Psoas muscle (tissue), 8 donors: ENCODE data around the gene PEDS1. TPM values are rescaled to one million over a fixed set of nuclear protein-coding genes. Genes with fewer than 3 reads are reported as not detected.
A peak's percentile ranks its signal among the peaks of the same experiment; 100 is the strongest.
"Not testable (repeated sequence)": the region's sequence is repeated elsewhere in the genome, so short reads cannot be mapped to it uniquely, and the experiment has no call there.

Source experiments
- ATAC-seq, 4 donors: fragments of 200-7000 bp; cut with Tn5 transposase; one replicate each; pipeline ENCODE4 v1.9.1; 2020; ENCODE audit warnings: moderate library complexity in 3 of 4, mild to moderate bottlenecking in 2 of 4
- DNase-seq, 2 donors: peaks; one replicate each; pipeline ENCODE4 v3.0.0-alpha.2; 2020
- H3K27ac ChIP-seq: fragments of 200-600 bp; one replicate; pipeline ENCODE4 v1.8.0; 2022
- H3K27me3 ChIP-seq, 3 donors: fragments of 200-600 bp in 1 of 3; one replicate each; pipeline versions ENCODE4 v1.6.1 to v1.8.0; 2013 to 2022; ENCODE audit warnings: low read length in 2 of 3, mild to moderate bottlenecking in 2 of 3, moderate library complexity in 1 of 3; ENCODE audit not compliant: insufficient read depth in 3 of 3
- H3K36me3 ChIP-seq, 2 donors: fragments of 200-600 bp in 1 of 2; one replicate each; pipeline versions ENCODE4 v1.6.1 to v1.8.0; 2013 to 2022; ENCODE audit warnings: low read depth in 1 of 2, mild to moderate bottlenecking in 1 of 2, moderate library complexity in 1 of 2; ENCODE audit not compliant: insufficient read depth in 1 of 2
- H3K4me1 ChIP-seq: fragments of 200-600 bp; one replicate; pipeline ENCODE4 v1.8.0; 2022
- H3K4me3 ChIP-seq: fragments of 200-600 bp; one replicate; pipeline ENCODE4 v1.8.0; 2022; ENCODE audit warnings: mild to moderate bottlenecking
- H3K9me3 ChIP-seq: fragments of 200-600 bp; one replicate; pipeline ENCODE4 v1.8.0; 2022
- WGBS, 3 donors: extraction: QIAGEN DNeasy Blood & Tissue Kit; methylation state at CpG; one replicate each; pipeline versions ENCODE4 v1.1.6 to v1.1.7; 2013; 5-methylcytosine and 5-hydroxymethylcytosine counted together
- intact Hi-C, 2 donors: fragments of 100-400 bp; cut with DNase I; formaldehyde crosslinking; loops; one replicate each; pipeline versions ENCODE4 v1.11.0 to v1.14.2; 2022
- polyA plus RNA-seq, 3 donors: library from polyadenylated mRNA; stranded (reverse); fragments of 200-250 nt; gene quantifications; one replicate each; pipeline ENCODE4 v1.2.3, GENCODE V29; 2013
- total RNA-seq, 4 donors: library from RNA; stranded (reverse); fragmentation: NEBNext Ultra II Directional in 2 of 4; extraction: Animal tissue kit (Norgen Biotek cat#: 25700) in 2 of 4; gene quantifications; one replicate each; pipeline versions ENCODE4 v1.2.1 to v1.2.4, GENCODE V29; 2021 to 2023
- TF ChIP-seq, protein P1 (sequence below): fragments of 200-600 bp; IDR thresholded peaks from one replicate; pipeline ENCODE4 v1.8.0; 2022; ENCODE audit warnings: antibody characterized with exemption
- donor health status: healthy with polysubstance abuse.
- donor health status: DM: no; HTN: no; CAD: no; lungs with moderate emphysema.
- donor health status: Bipolar disorder and iron deficiency.
- donor health status: healthy.
- donor health status: DM: yes; HTN: yes; CAD: no.
- donor health status: DM: no; HTN: no; CAD: no.
- donor health status: DM: no; HTN: no; CAD: no.
- donor health status: DM: yes; HTN: yes; CAD: no.

PEDS1 gene
- total and polyA plus RNA-seq, 7 donors, result 17.5 to 59.2 (median 40.2) TPM

DNA sequence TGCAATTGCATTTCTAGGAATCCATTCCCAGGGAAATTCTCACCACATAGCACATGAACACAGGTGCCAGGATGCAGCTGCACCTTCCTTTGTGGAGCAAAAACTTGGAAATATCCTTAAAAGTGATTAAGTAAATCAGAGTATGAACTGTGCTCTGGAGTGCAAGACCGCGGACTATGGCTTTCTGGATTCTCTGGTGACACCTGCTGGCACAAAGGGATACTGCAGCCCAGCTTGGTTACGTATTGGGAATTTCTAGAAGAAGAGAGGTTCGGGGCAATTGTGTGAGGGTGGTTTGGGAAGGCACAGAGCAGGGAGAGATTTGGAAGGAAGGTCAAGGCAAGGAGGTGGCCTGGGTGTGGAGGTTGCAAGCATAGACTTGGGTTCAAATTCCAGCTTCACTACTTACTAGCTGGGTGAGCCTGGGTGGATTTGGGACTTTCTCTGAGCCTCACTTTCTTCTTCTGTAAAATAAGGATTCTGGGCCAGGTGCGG lies 15.9 kb upstream of the PEDS1 start:
- H3K27ac ChIP-seq, result peak overlapping the region; percentile 42
- no peaks in the 10 kb centered on the region for H3K9me3 ChIP-seq
- WGBS, 3 donors, result 20 to 25% (median 23%) methylated on average over 5 of the region's 5 CpGs
- intact Hi-C loops, result loop anchor here (1.0 to 5.0 kb wide), 3 partner anchors 47 to 187 kb away; partner anchors contain the start of gene SNAI1 (in 1 of the 2)
- peaks cover 36% of the 10 kb centered on the region for H3K4me1 ChIP-seq
- TF ChIP-seq, protein P1, sequence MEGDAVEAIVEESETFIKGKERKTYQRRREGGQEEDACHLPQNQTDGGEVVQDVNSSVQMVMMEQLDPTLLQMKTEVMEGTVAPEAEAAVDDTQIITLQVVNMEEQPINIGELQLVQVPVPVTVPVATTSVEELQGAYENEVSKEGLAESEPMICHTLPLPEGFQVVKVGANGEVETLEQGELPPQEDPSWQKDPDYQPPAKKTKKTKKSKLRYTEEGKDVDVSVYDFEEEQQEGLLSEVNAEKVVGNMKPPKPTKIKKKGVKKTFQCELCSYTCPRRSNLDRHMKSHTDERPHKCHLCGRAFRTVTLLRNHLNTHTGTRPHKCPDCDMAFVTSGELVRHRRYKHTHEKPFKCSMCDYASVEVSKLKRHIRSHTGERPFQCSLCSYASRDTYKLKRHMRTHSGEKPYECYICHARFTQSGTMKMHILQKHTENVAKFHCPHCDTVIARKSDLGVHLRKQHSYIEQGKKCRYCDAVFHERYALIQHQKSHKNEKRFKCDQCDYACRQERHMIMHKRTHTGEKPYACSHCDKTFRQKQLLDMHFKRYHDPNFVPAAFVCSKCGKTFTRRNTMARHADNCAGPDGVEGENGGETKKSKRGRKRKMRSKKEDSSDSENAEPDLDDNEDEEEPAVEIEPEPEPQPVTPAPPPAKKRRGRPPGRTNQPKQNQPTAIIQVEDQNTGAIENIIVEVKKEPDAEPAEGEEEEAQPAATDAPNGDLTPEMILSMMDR, result peak; percentile 90
- no peak overlapping the region for H3K4me3 ChIP-seq
- peak; percentile 22 to 36 (median 29) for ATAC-seq
- DNase-seq, result peak; percentile 77 to 81
- no peaks in the 10 kb centered on the region for H3K27me3 ChIP-seq
- no peaks in the 10 kb centered on the region for H3K36me3 ChIP-seq

DNA sequence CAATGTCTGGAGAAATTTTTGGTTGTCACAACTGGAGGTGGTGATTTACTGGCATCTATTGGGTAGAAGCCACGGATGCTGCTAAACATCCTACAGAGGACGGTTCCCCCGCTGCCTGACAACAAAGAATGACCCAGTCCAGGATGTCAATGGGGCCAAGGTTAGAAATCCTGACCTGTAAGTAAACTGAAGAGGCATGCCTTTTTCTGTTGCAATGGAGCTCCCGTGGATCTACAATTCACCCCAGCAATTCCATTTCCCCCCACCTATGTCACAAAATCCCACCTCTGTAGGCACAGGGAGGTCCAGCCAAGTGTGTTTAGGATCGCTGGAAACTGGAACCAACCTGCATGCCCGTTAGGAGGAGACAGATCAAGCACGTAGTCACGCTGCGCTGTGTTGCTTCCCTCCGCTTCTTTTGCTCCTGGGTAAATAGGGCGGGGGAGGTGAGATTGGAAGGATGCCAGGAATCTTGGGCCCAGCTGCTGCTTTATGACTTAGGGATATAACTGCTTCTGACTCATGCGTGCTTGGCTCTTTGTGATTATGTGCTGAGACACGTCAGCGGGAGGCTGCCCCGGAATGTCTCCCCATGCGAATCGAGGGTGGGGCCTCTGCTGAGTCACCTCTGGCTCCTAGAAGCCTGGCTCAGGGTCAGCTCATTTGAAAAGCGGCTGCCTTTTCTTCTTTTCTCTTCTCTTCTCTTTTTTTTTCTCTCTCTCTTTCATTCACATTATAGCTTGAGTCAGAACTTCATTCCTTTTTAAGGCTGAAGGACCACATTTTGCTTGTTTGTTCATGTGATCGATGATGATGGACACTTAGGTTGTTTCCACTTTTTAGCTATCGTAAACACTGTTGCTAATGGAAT lies 12.4 kb upstream of the PEDS1 start:
- WGBS, 3 donors, result 2 to 3% (median 3%) methylated on average over 19 to 20 of the region's 20 CpGs
- TF ChIP-seq, protein P1, result no peak
- Histone ChIP-seq H3K9me3 (no peaks in the 10 kb centered on the region), H3K4me1 (peaks cover 39% of the 10 kb centered on the region), H3K27me3 (no peaks in the 10 kb centered on the region), H3K36me3 (no peaks in the 10 kb centered on the region), H3K4me3 (peak overlapping the region; percentile 54), H3K27ac (peak overlapping the region; percentile 92)
- DNase-seq, result peak; percentile 97 to 98
- peak; percentile 94 to 95 (median 95) for ATAC-seq
- intact Hi-C loops, result loop anchor here in 1 of 2 donors (5.0 kb wide), 1 partner anchor 184 kb away; the partner anchor contains the start of gene SNAI1

DNA sequence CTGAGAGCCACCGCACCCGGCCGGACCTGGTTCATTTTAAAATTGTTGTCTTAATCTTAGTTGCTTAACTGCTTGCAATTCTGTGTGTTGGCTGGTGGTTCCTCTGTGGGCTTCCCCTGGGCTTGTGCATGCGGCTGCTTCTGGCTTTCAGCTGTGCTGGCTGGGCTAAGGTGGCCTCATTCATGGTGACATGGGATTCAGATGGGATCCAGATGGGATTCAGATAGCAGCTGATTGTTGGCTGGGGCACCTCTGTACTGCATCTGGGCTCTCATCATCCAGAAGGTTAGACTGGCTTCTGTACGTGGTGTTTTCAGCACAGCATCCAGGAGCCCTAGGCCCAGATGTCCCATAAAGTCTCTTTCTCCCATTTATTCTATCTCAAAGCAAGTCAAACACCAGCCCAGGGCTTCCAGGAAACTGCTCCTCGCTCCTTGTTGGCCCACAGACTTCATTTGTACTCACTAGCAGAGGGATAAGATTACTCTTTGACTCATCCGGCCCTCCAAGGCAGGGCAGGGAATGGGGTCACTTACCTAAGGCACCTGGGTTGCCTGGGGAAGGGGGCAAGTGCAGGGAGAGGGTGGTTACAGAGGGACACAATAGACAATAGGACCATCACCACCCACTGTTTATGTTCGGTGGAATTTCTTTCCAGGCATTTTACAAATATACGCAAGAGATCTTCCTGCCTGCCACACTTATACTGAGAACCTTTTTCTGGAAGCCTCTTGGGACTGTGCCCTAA lies 10.2 kb upstream of the PEDS1 start:
- Histone ChIP-seq H3K27ac (peak overlapping the region; percentile 92), H3K9me3 (no peaks in the 10 kb centered on the region), H3K4me1 (peaks cover 34% of the 10 kb centered on the region), H3K4me3 (no peak overlapping the region), H3K27me3 (no peaks in the 10 kb centered on the region), H3K36me3 (no peaks in the 10 kb centered on the region)
- TF ChIP-seq, protein P1, result no peak
- ATAC-seq (peak; percentile 64 to 75 (median 72)), DNase-seq (peak; percentile 68 to 86)
- WGBS, 3 donors, result 50 to 55% (median 54%) methylated on average over 9 of the region's 9 CpGs
- intact Hi-C loops, result loop anchor here in 1 of 2 donors (1.0 kb wide), 1 partner anchor 14 kb away; no protein-coding TSS in a partner anchor

DNA sequence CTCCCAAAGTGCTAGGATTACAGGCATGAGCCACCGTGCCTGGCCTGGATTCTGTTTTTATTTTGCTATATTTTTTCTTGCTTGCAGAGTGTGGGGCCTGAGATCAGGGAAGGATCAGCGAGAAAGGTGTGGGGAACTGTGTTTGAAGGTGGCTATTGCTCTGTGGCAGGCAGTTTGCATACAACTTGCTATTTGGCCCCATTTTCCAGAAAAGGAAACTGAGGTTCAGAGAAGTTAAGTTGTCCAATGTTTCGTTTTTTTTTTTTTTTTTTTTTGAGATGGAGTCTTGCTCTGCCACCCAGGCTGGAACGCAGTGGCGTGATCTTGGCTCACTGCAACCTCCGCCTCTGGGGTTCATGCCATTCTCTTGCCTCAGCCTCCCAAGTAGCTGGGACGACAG lies 8.0 kb upstream of the PEDS1 start:
- ATAC-seq, intact Hi-C loops: not testable (repeated sequence)

More for the DNA sequence above, 8.0 kb upstream of the PEDS1 start:
- H3K27ac ChIP-seq, H3K27me3 ChIP-seq, DNase-seq, H3K9me3 ChIP-seq, H3K4me3 ChIP-seq, H3K36me3 ChIP-seq: not testable (repeated sequence)
- peaks cover 30% of the 10 kb centered on the region for H3K4me1 ChIP-seq
- WGBS, 3 donors, result 83 to 93% (median 83%) methylated on average over 7 of the region's 7 CpGs
